GM12878 (cell line): ENCODE data around the gene ZBTB9.

Experiments used
- BRCA1 ChIP-seq: IDR thresholded peaks from 2 replicates; pipeline ENCODE4 v1.6.1; 2011; ENCODE audit warnings: low read depth, low read length, improper control_type of control experiment
- CHD2 ChIP-seq: IDR thresholded peaks from 2 replicates; pipeline ENCODE4 v1.6.1; 2011; ENCODE audit warnings: low read depth, low read length, improper control_type of control experiment, borderline replicate concordance
- CTCF ChIP-seq, 3 experiments: IDR thresholded peaks in 2 of 3; conservative IDR thresholded peaks in 1 of 3; 2 replicates each; pipeline ENCODE4 v1.5.1; 2011; ENCODE audit warnings: low read depth in 3 of 3, low read length in 3 of 3, mild to moderate bottlenecking in 3 of 3, control low read depth in 2 of 3, moderate library complexity in 2 of 3, inconsistent platforms in 1 of 3, mixed read lengths in 1 of 3; ENCODE audit not compliant: control insufficient read depth in 2 of 3, insufficient read depth in 1 of 3; ENCODE audit errors: extremely low read depth in 1 of 3
- EZH2 ChIP-seq: IDR thresholded peaks from 2 replicates; pipeline ENCODE4 v1.6.1; 2012; ENCODE audit warnings: low read depth, mild to moderate bottlenecking, control low read depth, inconsistent platforms, low read length, borderline replicate concordance; ENCODE audit not compliant: control insufficient read depth
- JUND ChIP-seq: IDR thresholded peaks from 2 replicates; pipeline ENCODE4 v1.6.1; 2012; ENCODE audit warnings: low read depth, mild to moderate bottlenecking, low read length, improper control_type of control experiment, moderate library complexity
- KDM1A ChIP-seq: fragments of 200-600 bp; sonication (generic); IDR thresholded peaks from 2 replicates; pipeline ENCODE4 v1.6.1; 2016; ENCODE audit warnings: borderline replicate concordance
- MYC ChIP-seq: IDR thresholded peaks from 2 replicates; pipeline ENCODE4 v1.6.1; 2011; ENCODE audit warnings: mild to moderate bottlenecking, low read length, moderate library complexity, inconsistent platforms; ENCODE audit not compliant: insufficient read depth, insufficient replicate concordance, insufficient read length, severe bottlenecking
- PBX3 ChIP-seq: IDR thresholded peaks from 2 replicates; pipeline ENCODE4 v1.6.1; 2011; ENCODE audit warnings: mild to moderate bottlenecking, low read depth, low read length, moderate library complexity; ENCODE audit not compliant: insufficient replicate concordance
- PRDM15 ChIP-seq: fragments of 450-650 bp; formaldehyde crosslinking; IDR thresholded peaks from 2 replicates; pipeline ENCODE4 v1.4.0; 2020; ENCODE audit warnings: mild to moderate bottlenecking, moderate library complexity
- RCOR1 ChIP-seq: conservative IDR thresholded peaks from 2 replicates; pipeline ENCODE4 v1.6.1; 2012; ENCODE audit warnings: low read depth, low read length, improper control_type of control experiment
- SIN3A ChIP-seq: IDR thresholded peaks from 2 replicates; pipeline ENCODE4 v1.6.1; 2012; ENCODE audit warnings: low read depth, low read length, improper control_type of control experiment
- SRF ChIP-seq, 2 experiments: IDR thresholded peaks; 2 replicates each; pipeline ENCODE4 v1.6.1; 2011; ENCODE audit warnings: low read depth in 2 of 2, low read length in 2 of 2, mild to moderate bottlenecking in 1 of 2, moderate library complexity in 1 of 2
- USF2 ChIP-seq: IDR thresholded peaks from 2 replicates; pipeline ENCODE4 v1.6.1; 2011; ENCODE audit warnings: low read depth, low read length, improper control_type of control experiment, borderline replicate concordance

GRCh38 chr6:33426590-33427511, 27.5 kb upstream of the ZBTB9 start:
- TF ChIP-seq JUND = no peak
- TF ChIP-seq PBX3 = no peak
- TF ChIP-seq USF2 = no peak; the same call in 1 of the 2 replicates
- no peak for TF ChIP-seq SRF (IDR thresholded peaks at IDR 0.05; ENCODE audit: low read depth in 2 of 2, low read length in 2 of 2)
- TF ChIP-seq EZH2 = no peak
- no peak for TF ChIP-seq RCOR1
- no peak for TF ChIP-seq CHD2
- no peak for TF ChIP-seq PRDM15 (CRISPR knock-in tag)
- no peak for TF ChIP-seq CTCF (IDR thresholded peaks at IDR 0.05 in 2 of 3, conservative IDR thresholded peaks at IDR 0.05 in 1 of 3; ENCODE audit: control insufficient read depth in 2 of 3, extremely low read depth in 1 of 3, insufficient read depth in 1 of 3, low read depth in 3 of 3, low read length in 3 of 3)
- TF ChIP-seq MYC = no peak
- no peak for TF ChIP-seq BRCA1
- no peak for TF ChIP-seq KDM1A
- TF ChIP-seq SIN3A = no peak
